Right kidney (tissue), 9 donors: ENCODE results near the gene ZNF485.
"Not testable (repeated sequence)": the region's sequence is repeated elsewhere in the genome, so short reads cannot be mapped to it uniquely, and the experiment has no call there.

Experiments used
- DNase-seq: peaks from one replicate; pipeline ENCODE4 v3.0.0-alpha.2; 2016
- long read RNA-seq, 8 donors: transcript quantifications; one replicate each; lab custom pipeline, GENCODE V29; 2026

ZNF485 gene
- long read RNA-seq, donor 1, partial matches to known transcripts: 0 of 1 reads
- long read RNA-seq, donor 1, other reads (novel, unspliced or antisense): 0 of 1 reads
- long read RNA-seq, donor 2: 0 reads
- long read RNA-seq, donor 3: 0 reads
- long read RNA-seq, donor 4, partial matches to known transcripts: 0 of 1 reads
- long read RNA-seq, donor 4, other reads (novel, unspliced or antisense): 0 of 1 reads
- long read RNA-seq, donor 5, partial matches to known transcripts: 0 of 2 reads
- long read RNA-seq, donor 5, other reads (novel, unspliced or antisense): 0 of 2 reads
- long read RNA-seq, donor 6, partial matches to known transcripts: 0 of 1 reads
- long read RNA-seq, donor 6, other reads (novel, unspliced or antisense): 0 of 1 reads
- long read RNA-seq, donor 7, partial matches to known transcripts: 0 of 1 reads
- long read RNA-seq, donor 7, other reads (novel, unspliced or antisense): 0 of 1 reads
- long read RNA-seq, donor 8: 0 reads

GRCh38 chr10:43606323-43607198 lies at the start of gene ZNF485:
TSS of gene ZNF485 (plus strand) at chr10:43606438. CDS start at chr10:43607051, 613 bp downstream.
- DNase-seq: peak; percentile 77

GRCh38 chr10:43557214-43557613 lies 49.0 kb upstream of the ZNF485 start:
- no peak for DNase-seq

- no peak for DNase-seq
Measured at GRCh38 chr10:43569681-43570080, 36.6 kb upstream of the ZNF485 start.

DNA sequence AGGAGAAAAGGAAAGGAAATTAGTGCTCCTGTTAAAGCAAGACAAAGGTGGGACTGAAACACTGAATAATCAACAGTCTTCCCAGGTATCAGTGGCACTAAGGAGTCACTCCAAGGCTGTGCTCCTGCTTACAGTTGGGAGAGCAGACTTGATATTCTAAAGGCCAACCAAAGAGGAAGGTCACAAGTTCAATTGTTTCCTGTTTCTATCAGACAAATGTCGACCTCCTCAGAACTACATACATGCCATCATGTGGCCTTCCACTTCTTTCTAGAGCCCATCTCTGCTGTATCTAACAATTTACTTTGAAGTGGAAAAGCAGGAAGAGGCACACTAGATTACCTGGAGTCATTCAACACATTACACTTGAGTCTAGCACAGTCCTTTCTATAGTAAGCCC lies 35.3 kb upstream of the ZNF485 start:
- DNase-seq: no peak

GRCh38 chr10:43573250-43574000 lies 32.8 kb upstream of the ZNF485 start:
- no peak for DNase-seq

DNA sequence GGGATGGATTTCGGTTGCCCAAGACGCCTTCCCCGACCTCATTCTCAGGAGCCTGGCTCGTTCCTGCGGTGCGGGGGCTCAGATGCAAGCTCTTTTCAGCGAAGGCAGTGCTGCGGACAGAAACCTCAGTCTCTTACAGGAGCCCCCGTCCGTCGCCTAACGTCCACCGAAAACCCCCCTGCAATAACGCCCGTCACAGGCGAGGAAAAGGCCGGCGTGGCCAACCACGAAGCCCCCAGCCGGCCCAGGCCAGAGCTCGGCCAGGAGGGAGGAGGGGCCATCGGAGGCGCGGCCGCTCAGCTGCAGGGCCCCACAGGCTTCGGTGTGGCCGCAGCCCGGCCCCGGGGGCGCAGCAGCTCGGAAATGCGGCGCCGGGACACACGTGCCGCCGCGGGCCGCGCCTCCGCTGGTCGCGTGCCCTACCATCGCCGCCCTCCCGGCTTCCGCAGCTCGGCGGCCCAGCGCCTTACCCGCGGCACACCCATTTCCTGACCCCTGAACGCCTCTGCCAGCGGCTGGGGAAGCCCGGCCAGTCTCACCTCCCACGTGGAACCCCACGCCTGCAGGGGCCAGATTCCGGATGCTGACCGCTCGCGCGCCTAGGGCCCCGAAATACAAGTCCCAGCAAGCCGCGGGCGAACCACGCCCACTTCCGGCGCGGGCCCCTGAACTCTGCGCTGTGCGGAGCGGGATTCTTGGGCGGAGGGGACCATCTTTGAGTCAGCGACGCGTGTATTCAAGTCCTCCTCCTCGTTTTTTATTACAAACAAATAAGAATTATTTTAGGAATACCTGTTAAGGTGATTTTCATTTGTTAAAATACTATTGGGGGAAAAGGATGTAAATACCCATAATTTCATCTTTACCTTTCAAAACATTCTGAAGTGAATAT lies 32.0 kb upstream of the ZNF485 start, which contains the start of gene ZNF239:
Gene ZNF239, minus strand, starts transcription at position 616 of the 892 bp plus-strand sequence. CDS start 16,537 bp downstream, outside the sequence.
- DNase-seq: peak; percentile 97

GRCh38 chr10:43574906-43575305 lies 31.3 kb upstream of the ZNF485 start:
- DNase-seq: no peak

DNA sequence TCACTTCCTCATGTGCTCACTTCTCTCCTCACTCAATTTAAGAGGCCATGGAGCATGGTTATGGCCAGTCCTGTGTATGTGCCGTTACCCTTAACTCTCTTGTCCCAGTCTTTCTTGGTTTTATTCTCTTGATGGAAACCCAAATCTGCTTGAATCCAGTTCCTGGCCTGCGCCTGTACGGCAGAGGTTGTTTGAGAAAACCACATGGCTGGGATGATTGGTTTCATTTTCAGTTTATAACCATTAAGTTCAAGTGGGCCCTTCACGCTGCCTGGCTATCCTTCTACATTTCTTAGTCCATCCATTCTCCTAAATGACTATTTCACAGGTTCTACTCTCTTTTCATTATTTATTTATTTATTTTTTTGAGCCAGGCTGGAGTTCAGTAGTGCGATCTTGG lies 30.2 kb upstream of the ZNF485 start:
- no peak for DNase-seq

DNA sequence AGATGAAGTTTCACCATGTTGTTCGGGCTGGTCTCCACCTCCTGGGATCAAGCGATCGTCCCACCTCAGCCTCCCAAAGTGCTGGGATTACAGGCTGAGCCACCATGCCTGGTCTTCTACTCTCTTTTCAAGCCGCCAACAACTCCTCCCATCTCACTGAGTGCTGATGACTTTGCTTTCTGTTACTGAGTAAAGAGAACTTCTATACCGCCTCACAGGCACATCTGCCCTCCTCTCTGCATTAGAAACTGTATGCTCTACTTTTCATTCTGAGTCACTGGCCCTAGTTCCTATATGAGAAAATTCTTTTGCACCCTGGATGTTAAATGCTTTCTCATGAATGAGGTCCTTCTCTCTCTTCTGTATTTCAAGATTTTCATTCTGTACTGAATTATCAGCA lies 29.7 kb upstream of the ZNF485 start:
- no peak for DNase-seq

- no peak for DNase-seq
Measured at GRCh38 chr10:43584051-43584450, 22.2 kb upstream of the ZNF485 start.

DNA sequence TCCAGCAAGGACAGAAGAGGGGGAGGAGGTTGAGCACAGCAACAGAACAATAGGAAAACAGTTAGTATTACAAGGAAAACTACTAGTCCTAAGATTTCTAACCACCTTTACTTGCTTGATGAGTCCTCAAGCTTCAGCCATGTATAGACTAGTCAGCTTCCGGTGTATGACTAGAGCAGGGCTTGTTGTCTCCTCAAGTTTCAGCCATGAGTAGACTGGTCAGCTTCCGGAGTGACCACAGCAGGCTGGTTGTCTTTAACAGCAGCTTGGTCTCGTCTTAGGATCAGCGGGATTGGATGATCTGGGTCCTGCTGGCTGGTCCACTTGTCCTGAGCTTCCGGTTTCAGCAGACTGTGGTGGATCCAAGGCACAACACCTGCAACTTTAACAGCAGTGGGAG lies 21.2 kb upstream of the ZNF485 start:
- no peak for DNase-seq

DNA sequence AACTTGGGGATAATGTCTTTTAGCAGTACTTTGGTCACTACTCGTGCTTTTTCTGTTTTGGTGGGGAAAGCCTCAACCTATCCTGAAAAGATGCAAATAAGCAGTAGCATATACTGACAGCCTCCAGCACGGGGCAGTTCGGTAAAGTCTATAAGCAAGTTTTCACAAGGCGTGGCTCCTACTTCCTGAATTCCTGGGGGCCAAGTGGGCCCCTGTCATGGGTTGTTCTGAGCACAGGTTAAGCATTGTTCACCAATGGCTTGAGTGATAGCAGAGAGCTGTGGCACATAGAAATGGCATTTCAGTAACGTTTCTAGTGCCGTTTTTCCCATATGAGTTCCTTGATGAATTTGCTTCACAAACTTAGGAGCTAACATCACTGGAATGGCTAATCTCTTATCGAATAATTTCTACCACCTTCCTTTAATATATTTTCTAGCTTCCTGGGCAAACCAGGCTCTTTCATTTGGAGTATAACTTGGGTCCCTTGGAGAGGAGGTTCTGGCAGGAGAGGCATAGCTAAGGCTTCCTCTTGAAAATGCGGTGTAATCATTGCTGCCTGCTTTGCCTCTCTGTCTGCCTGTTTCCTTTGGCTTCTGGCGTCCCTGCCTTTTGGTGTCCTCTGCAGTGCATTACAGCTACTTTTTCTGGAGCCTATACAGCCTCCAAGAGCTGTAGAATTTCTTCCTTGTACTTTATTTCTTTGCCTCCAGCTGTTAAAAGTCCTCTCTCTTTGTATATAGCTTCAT lies 20.1 kb upstream of the ZNF485 start:
- no peak for DNase-seq

GRCh38 chr10:43586730-43587115 lies 19.5 kb upstream of the ZNF485 start:
- not testable (repeated sequence) for DNase-seq

DNA sequence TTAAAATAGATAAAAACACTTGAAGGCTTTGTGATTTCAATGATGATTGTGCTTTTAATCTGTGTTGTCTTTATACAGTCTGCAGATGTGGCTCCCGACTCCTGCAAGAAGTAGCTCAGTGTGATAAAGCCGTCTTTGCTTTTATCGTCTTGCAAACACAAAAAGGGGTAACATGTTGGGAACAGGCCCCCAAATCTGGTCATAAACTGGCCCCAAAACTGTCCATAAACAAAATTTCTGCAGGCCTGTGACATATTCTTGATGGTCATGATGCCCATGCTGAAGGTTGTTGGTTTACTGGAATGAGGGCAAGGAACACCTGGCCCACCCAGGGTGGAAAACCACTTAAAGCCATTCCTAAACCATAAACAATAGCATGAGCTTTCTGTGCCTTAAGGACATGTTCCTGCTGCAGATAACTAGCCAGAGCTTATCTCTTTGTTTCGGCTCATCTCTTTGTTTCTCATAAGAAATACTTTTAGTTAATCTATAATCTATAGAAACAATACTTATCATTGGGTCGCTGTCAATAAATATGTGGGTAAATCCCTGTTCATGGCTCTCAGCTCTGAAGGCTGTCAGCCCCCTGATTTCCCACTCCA lies 14.8 kb upstream of the ZNF485 start:
- DNase-seq: no peak

DNA sequence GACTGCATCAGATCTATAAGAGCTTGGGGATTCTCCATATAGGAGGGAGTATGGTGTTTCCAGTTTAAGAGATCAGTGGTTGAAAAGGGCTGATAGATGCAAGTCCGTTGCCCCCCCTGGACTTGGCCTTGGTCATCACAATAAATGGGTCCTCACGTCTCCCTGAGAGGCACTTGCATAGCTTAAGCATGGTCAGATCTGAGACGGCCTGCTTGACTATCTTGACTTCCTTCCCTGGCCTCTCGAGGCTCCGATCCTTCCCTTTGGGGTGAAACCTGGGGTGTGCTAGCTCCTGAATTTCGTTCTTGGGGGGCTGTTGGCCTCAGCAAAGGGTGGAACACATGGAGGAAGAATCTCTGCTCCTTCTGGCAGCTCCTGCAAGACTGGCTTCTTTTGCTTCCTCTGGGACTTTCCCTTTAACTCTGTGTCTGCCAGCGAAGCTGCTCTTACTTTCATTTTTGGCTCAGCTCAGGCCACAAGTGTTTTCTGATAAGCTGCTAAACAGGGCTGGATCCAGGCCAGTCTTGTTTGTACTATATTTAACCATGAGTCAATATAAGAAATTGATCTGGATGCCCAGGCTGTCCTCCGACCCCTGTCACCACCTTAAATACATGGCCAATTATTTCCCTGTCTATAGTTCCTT lies 11.2 kb upstream of the ZNF485 start:
- no peak for DNase-seq

DNA sequence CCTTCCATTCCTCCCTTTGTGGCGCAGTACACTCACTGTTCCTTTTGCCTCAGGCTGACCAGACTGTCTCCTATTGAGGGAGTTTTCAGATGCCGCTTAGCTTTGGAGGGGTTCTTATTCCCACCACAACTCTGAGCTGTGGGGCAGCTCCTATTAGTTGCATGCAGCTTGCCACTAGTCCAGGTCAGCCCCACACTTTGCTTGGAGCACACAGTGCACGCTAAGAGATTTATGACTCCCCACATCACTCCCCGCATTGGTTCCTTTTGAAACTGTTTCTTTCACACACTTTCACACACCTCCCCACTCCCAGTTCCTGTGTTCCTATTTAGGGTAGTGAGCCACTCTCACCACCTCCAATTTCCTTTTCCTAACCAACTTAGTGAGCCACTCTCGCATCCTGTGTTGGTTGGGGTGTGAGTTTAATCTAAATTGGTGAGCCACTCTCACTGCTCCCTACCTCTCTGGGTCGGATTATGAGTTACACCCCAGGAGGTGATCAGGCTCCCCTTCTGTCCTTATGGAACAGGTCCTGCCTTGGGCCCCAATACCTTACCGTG lies 10.4 kb upstream of the ZNF485 start:
- no peak for DNase-seq

DNA sequence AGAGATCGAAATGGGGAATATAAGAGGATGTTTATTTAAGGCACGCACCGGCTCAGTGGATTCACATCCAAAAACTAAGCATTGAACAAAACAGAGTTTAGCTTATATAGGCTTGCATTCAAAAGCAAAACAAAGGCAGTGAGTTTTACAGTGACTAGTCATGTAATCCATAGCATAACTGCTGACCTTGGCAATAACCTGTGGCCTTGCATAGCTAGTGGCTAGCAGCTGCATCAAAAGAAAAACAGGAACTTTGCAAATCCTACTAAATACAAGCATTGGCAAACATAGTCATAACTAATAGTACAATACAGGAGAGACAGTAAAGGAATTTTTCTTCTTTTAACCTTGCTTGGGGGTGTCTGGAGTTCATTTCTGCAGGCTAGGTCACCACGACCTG lies 9.7 kb upstream of the ZNF485 start:
- no peak for DNase-seq

DNA sequence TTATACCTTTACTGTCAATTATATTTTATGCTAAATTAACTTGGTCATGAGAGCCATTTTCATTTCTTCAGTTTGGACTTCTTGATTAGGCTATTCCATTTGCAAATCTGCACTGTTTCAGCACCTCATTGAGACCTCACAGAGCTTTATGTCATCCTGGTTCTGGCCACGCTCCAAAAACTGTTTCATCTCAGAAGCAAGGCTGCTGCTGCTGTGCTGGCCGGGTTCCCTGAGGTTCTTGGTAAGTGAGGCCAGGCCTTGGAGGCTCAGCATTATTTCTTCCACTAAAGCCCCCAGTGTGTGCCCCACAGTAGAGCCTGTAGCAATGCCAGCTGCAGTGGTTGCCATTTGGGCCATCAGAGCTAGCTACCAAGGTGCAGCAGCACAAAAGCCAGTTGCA lies 7.8 kb upstream of the ZNF485 start:
- DNase-seq: no peak

DNA sequence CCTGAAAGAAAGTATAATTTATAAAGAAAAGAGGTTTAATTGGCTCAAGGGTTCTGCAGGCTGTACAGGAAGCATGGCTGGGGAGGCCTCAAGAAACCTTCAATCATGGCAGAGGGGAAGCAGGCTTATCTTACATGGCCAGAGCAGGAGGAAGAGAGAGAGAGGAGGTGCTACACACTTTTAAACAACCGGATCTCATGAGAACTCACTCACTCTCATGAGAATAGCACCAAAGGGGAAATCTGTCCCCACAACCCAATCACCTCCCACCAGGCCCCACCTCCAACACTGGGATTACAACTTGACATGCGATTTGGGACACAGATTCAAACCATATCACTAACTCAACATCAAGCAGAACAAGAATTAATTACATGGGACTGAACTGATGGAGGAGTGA lies 6.9 kb upstream of the ZNF485 start:
- DNase-seq: no peak
